ENCODE measurements around the gene TRIM62.

GRCh38 chr1:33146003-33146402, 35.8 kb downstream of the TRIM62 start:
- TF ChIP-seq CTCF (IDR thresholded peaks at IDR 0.05; ENCODE audit: low read depth, low read length, missing input control), result no peak
- TF ChIP-seq NR2F2 (IDR thresholded peaks at IDR 0.05), result no peak
- no peak for TF ChIP-seq HNF4G (IDR thresholded peaks at IDR 0.05)
- TF ChIP-seq YY1 (IDR thresholded peaks at IDR 0.05), result no peak
- TF ChIP-seq EGR1 (IDR thresholded peaks at IDR 0.05; ENCODE audit: low read depth in 2 of 2), result no peak
- TF ChIP-seq REST (IDR thresholded peaks at IDR 0.05), result no peak
- no peak for TF ChIP-seq MAX (IDR thresholded peaks at IDR 0.05)
- TF ChIP-seq JUND (IDR thresholded peaks at IDR 0.05), result no peak
- no peak for TF ChIP-seq ATF3 (IDR thresholded peaks at IDR 0.05)
- no peak for TF ChIP-seq SP1 (IDR thresholded peaks at IDR 0.05)
- no peak for TF ChIP-seq RAD21 (IDR thresholded peaks at IDR 0.05)
- no peak for TF ChIP-seq TAF1 (conservative IDR thresholded peaks at IDR 0.05)
